Activated T-cell treated with anti-CD3 and anti-CD28 coated beads, Interleukin-2, amount 50 U/mL, for 4 hours (primary cell): ENCODE results near the gene MEN1. TPM values are rescaled to one million over a fixed set of nuclear protein-coding genes. Genes with fewer than 3 reads are reported as not detected.

Source experiments
- ATAC-seq, 2 donors: fragments of 200-7000 bp; cut with Tn5 transposase; one replicate each; pipeline ENCODE4 v1.10.0; 2021
- DNase-seq: peaks from one replicate; pipeline ENCODE4 v3.0.0-alpha.2; 2020
- H3K27me3 Mint-ChIP-seq: one replicate; pipeline ENCODE4 v1.8.0; 2021; ENCODE audit warnings: low read depth, mixed read lengths
- H3K36me3 Mint-ChIP-seq: one replicate; pipeline ENCODE4 v1.8.0; 2022; ENCODE audit warnings: mixed read lengths; ENCODE audit not compliant: insufficient read depth
- H3K4me1 Mint-ChIP-seq: one replicate; pipeline ENCODE4 v1.8.0; 2021; ENCODE audit warnings: low read depth, mixed read lengths
- H3K4me3 Mint-ChIP-seq: one replicate; pipeline ENCODE4 v1.8.0; 2021; ENCODE audit warnings: mild to moderate bottlenecking, moderate library complexity, mixed read lengths
- H3K9me3 Mint-ChIP-seq: one replicate; pipeline ENCODE4 v1.8.0; 2021; ENCODE audit warnings: mixed read lengths
- total RNA-seq, 3 donors: library from RNA; stranded (reverse); gene quantifications; one replicate each; pipeline ENCODE4 v1.2.1, GENCODE V29; 2021

Gene MEN1
- total RNA-seq, 3 donors from 2014 or later, result 50.7 to 61.2 (median 53.6) TPM

- no peak for ATAC-seq
- Mint-ChIP-seq H3K9me3 (no peaks in the 10 kb centered on the region), H3K4me3 (peak overlapping the region; percentile 42), H3K4me1 (peaks cover 92% of the 10 kb centered on the region), H3K27me3 (no peaks in the 10 kb centered on the region), H3K36me3 (peaks cover 62% of the 10 kb centered on the region)
- no peak for DNase-seq
These were observed 45.6 kb downstream of the MEN1 start for GRCh38 chr11:64764753-64765152.

DNA sequence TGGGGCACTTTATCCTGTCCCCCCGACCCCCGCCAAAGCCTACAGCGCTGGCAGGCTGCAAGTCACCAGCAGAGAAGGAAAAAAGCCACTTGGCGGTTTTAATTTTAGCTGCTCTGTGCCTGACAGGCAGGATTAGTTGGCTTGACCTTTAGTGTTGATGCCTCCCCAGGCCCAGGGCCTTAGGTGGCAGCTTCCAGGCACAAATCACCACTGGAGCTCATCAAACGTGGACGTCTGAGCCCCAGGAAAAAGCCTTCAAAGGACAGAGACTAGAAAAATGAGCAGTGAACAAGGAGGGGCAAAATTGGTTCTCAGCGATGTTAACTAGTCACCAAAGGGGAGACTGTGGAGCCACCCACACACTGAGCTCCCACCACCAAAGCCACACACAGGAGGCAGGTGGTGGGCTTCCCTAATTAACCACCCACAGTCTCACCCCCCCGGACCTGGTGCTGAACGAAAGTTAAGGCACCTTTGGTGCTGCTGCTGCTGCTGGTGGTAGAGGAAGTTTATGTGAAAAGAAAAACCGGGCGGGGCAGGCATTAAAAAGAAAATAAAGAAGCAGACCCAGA is 46.2 kb downstream of the MEN1 start:
- ATAC-seq (peak; percentile 3 to 18), DNase-seq (peak; percentile 47)
- Mint-ChIP-seq H3K4me3 (peak overlapping the region; percentile 42), H3K36me3 (peaks cover 56% of the 10 kb centered on the region), H3K27me3 (no peaks in the 10 kb centered on the region), H3K4me1 (peaks cover 92% of the 10 kb centered on the region), H3K9me3 (no peaks in the 10 kb centered on the region)

DNA sequence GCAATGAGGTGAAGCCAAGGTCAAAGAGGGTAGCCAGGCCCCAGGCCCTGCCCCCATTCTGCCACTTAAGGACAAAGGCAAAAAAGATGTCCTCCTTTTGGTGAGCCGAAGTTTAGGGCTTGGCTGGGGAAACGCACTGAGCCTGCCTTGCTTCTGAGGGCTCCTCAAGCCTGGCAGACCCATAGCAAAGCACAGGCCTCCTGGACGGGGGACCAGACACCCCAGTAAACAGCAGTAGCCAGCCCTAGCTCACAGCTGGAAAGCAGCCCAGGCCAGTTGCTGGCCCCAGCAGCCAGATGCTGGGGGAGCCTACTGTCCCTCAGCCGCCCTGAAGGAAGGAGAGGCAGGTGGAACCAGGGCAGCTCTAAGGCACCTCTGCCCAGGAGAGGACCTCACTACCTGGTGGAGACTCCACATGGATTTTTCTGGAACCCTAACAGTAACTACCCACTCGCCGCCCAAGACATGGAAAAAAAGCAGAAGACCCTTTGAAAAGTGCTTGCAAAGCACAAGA is 46.8 kb downstream of the MEN1 start:
- H3K9me3 Mint-ChIP-seq, result no peaks in the 10 kb centered on the region
- peaks cover 90% of the 10 kb centered on the region for H3K4me1 Mint-ChIP-seq
- DNase-seq, result no peak
- H3K36me3 Mint-ChIP-seq, result peaks cover 50% of the 10 kb centered on the region
- H3K4me3 Mint-ChIP-seq, result peak overlapping the region; percentile 42
- no peak for ATAC-seq
- no peaks in the 10 kb centered on the region for H3K27me3 Mint-ChIP-seq

- Mint-ChIP-seq H3K36me3 (peaks cover 44% of the 10 kb centered on the region), H3K27me3 (no peaks in the 10 kb centered on the region), H3K4me3 (peak overlapping the region; percentile 57), H3K4me1 (peaks cover 83% of the 10 kb centered on the region), H3K9me3 (no peaks in the 10 kb centered on the region)
- no peak for DNase-seq
- ATAC-seq, result peak; percentile 6 to 10
These were observed 47.5 kb downstream of the MEN1 start for GRCh38 chr11:64762674-64763525.

DNA sequence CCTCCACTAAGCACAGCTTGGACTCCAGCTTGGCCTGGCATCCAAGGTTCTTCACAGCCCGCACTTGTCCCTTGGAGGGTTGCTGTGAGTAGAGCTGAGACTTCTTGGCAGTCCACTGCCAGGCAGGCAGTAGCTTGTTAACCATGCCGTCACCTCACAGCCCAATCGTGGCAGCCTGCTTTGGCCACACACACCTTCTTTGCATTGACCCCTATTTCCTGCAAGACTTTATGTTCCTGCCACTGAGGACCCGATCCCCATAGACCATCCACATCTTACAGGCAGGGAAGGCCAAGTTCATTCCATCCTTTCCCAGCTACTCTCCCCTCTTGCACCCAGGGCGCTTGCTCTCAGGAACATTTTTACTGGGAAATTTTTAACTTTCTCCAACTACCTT is 48.1 kb downstream of the MEN1 start:
- Mint-ChIP-seq H3K9me3 (no peaks in the 10 kb centered on the region), H3K4me1 (peaks cover 77% of the 10 kb centered on the region), H3K4me3 (peak overlapping the region; percentile 24), H3K27me3 (no peaks in the 10 kb centered on the region), H3K36me3 (peaks cover 39% of the 10 kb centered on the region)
- ATAC-seq, result no peak
- DNase-seq, result no peak

- H3K4me1 Mint-ChIP-seq, result peaks cover 67% of the 10 kb centered on the region
- ATAC-seq (peak in 1 of 2 donors; percentile 2), DNase-seq (no peak)
- peaks cover 33% of the 10 kb centered on the region for H3K36me3 Mint-ChIP-seq
- no peaks in the 10 kb centered on the region for H3K27me3 Mint-ChIP-seq
- H3K4me3 Mint-ChIP-seq, result peak overlapping the region; percentile 8
- H3K9me3 Mint-ChIP-seq, result no peaks in the 10 kb centered on the region
These were observed 49.5 kb downstream of the MEN1 start for GRCh38 chr11:64760759-64761420.

DNA sequence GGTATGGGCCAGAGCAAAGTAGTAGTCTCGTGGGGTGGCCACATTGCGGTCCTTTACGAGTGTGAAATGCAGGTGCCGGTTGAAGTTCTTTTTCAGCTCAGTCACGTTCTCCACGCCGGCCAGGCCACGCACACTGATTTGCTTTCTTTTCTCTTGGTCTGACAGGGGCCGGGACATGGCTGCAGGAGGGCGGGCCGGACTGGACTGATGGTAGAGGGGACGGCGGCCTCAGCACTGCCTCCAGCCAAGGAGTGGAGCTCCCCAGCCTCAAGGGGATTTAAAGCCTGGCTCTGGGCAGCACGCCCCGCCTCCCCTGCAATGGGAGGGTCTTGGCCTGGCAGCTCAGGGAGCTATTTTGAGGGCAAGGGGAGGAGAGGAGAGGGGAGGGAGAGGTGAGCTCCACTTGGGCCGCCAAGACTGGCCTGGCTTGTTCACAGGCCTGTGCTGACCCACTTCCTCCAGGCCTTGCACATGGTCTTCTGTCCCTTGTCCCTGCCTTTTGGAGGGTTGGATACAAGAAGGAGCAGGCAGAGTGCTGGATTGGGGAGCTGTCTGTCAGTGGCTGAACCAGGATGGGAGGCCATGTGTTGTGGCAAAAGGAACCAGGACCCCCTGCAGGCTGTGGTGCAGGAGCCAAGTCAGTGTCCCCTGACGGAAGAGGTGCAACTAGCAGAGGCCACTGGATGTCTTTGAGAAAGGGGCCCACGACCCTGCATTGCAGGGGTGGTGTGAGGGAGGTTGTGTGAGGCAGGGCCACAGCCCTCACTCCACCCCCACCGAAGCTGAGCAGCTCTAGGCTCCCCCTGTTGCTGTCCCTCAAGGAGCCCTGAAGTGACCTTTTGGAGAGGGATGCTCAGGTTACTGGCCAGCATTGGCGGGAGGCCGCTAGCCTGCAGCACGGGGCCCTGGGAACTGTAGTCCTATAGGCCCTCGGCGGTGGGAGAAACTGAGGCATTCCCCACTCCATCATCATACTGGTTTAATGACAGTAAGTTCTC is 50.3 kb downstream of the MEN1 start, which contains the start of gene PYGM:
Gene PYGM, minus strand, starts transcription at position 253 of the 998 bp plus-strand sequence. Its CDS starts 76 bp downstream, at position 177.
- Mint-ChIP-seq H3K27me3 (no peaks in the 10 kb centered on the region), H3K4me1 (peaks cover 62% of the 10 kb centered on the region), H3K36me3 (peaks cover 30% of the 10 kb centered on the region), H3K4me3 (no peak within 1 kb of the TSS), H3K9me3 (no peaks in the 10 kb centered on the region)
- no peak for DNase-seq
- peak; percentile 6 to 12 for ATAC-seq

DNA sequence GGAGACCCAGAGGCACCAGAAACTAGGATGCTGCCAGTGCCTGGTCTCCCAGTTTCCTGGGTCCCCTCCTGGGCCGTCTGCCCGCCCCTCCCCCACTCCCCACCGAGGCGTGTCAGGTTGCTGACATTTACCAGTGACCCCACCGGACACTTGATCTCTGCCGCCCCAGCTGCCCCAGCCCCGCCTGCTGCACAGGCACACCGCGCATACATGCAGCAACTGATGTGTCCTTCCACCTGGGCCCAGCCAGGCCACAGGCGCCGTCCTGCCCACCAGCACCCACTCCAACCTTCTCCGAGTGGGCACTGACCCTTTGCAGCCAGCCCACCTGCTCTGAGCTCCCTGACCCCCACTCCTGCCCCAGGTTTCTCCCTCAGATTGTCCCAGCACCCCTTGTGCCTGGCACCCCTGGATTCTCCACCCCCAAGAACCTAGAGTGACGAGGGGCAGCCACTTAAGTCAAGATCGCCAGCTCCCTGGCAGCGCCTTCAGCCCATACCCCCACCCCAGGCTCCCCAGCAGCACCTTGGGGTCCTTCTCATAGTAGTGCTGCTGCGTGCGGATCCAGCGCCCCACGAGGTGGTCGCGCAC is 51.1 kb downstream of the MEN1 start:
- no peaks in the 10 kb centered on the region for H3K27me3 Mint-ChIP-seq
- DNase-seq (no peak), ATAC-seq (no peak)
- no peaks in the 10 kb centered on the region for H3K9me3 Mint-ChIP-seq
- peaks cover 22% of the 10 kb centered on the region for H3K36me3 Mint-ChIP-seq
- H3K4me1 Mint-ChIP-seq, result peaks cover 54% of the 10 kb centered on the region
- no peak overlapping the region for H3K4me3 Mint-ChIP-seq

DNA sequence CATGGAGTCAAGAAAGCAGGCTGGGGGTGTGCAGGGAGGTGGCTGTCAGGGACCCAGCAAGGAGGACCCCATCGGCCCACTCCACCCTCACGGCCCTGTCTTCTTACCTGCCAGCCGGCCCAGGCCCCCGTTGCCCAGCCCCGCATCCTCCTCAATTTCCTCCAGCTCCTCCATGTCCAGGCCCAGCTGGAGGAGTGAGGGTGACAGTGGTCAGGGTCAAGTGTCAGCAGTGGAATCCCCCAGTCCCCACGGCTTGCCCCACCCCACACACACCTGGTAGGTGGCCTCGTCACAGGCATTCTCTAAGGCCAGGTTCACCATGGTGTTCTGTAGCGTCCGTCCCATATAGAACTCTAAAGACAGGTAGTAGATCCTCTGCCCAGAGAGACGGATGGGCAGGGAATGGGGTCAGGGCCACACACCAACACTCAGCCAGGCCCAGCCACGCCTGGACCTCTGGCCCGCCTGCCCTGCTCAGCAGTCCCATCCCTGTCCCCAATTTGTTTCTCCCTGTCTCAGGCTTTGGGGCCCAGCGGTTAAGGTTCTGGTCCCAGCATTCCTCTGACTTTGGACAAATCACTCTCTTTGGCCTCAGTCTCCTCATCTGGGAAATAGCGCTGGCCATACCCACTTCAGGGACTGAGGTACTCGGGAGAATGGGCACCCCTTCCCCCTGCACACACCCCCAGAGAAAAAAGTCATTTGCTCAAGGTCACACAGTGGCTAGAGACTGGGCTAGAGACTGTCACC is 51.8 kb downstream of the MEN1 start:
- peaks cover 47% of the 10 kb centered on the region for H3K4me1 Mint-ChIP-seq
- no peak for DNase-seq

GRCh38 chr11:64757549-64758329 is 52.6 kb downstream of the MEN1 start:
- no peak for DNase-seq

More for the DNA sequence above, 51.8 kb downstream of the MEN1 start:
- peaks cover 16% of the 10 kb centered on the region for H3K36me3 Mint-ChIP-seq
- H3K27me3 Mint-ChIP-seq, result no peaks in the 10 kb centered on the region
- ATAC-seq, result no peak
- H3K4me3 Mint-ChIP-seq, result no peak overlapping the region
- H3K9me3 Mint-ChIP-seq, result no peaks in the 10 kb centered on the region

DNA sequence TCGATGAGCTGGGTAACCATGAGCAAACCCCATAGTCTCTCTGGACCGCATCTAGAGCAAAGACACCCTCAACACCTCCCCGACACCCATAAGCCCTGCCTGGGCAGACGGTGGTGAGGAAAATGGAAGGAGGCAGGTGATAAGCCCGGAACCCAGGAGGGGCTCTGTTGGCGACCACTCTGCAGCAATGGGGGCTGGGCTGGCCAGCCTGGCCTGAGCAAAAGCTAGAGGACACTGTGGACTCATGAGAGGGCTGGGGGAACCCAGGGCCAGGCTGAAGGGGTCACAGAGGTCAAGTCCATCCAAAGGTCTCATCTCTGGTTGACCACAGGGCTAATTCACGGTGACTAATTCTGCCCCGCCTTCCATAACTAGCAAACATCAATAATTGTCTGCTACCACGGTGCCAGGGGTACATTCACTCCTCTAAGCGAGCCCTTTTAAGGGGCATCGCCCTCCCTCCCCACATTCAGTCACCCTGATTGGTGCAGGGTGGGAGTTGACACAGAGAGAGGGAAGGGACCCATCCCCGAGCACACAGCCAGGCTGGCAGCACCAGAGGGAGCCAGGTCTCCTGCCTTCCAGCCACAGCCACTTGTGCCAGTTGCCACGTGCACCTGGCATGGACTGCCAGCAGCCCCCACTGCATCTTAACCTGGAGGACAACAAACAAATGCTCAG is 54.5 kb downstream of the MEN1 start:
- Mint-ChIP-seq H3K27me3 (no peaks in the 10 kb centered on the region), H3K4me3 (no peak overlapping the region), H3K36me3 (peaks cover 15% of the 10 kb centered on the region), H3K4me1 (peaks cover 22% of the 10 kb centered on the region), H3K9me3 (no peaks in the 10 kb centered on the region)
- DNase-seq (no peak), ATAC-seq (no peak)

More at GRCh38 chr11:64757549-64758329, 52.6 kb downstream of the MEN1 start:
- Mint-ChIP-seq H3K4me3 (no peak overlapping the region), H3K9me3 (no peaks in the 10 kb centered on the region), H3K36me3 (peaks cover 12% of the 10 kb centered on the region), H3K4me1 (peaks cover 39% of the 10 kb centered on the region), H3K27me3 (no peaks in the 10 kb centered on the region)
- no peak for ATAC-seq
